Measurements from ENCODE around the gene LCORL.

DNA sequence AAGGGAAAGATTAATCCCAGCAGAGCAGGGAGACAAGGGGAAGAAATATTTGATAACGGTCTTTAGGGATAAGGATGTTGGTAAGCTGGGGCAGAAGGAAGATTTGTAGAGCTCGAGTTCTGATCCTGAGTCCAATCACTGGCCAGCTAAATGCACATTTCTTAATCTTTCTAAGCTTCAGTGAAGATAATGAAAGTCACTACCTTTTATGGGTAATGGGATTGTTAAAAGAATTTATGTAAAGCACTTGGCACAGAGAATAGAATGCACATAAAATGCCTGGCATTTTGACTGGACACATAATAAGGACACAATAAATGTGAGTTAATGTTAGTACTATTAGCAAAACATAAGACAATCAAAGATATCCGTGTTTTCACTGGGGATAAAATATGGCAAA is 167.5 kb downstream of the LCORL start:
- TF ChIP-seq, protein P1, sequence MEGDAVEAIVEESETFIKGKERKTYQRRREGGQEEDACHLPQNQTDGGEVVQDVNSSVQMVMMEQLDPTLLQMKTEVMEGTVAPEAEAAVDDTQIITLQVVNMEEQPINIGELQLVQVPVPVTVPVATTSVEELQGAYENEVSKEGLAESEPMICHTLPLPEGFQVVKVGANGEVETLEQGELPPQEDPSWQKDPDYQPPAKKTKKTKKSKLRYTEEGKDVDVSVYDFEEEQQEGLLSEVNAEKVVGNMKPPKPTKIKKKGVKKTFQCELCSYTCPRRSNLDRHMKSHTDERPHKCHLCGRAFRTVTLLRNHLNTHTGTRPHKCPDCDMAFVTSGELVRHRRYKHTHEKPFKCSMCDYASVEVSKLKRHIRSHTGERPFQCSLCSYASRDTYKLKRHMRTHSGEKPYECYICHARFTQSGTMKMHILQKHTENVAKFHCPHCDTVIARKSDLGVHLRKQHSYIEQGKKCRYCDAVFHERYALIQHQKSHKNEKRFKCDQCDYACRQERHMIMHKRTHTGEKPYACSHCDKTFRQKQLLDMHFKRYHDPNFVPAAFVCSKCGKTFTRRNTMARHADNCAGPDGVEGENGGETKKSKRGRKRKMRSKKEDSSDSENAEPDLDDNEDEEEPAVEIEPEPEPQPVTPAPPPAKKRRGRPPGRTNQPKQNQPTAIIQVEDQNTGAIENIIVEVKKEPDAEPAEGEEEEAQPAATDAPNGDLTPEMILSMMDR (IDR thresholded peaks at IDR 0.05), result no peak
- TF ChIP-seq POLR2A (IDR thresholded peaks at IDR 0.05), result no peak

All from Peyer's patch (tissue), 4 donors.